Adrenal gland (tissue), 5 donors: ENCODE data around the gene SEPTIN11.

ENCODE experiments used
- CTCF ChIP-seq, 6 experiments: fragments of 450-650 bp in 4 of 6; fragments of 200-600 bp in 2 of 6; sonication (generic) in 1 of 6; IDR thresholded peaks; 1 replicate in 5 of 6; 2 replicates in 1 of 6; pipeline versions ENCODE4 v1.5.1 to v1.8.0; 2016 to 2021; ENCODE audit warnings: antibody characterized with exemption in 6 of 6, mild to moderate bottlenecking in 2 of 6, moderate library complexity in 1 of 6
- POLR2A ChIP-seq, 2 donors: fragments of 450-650 bp; IDR thresholded peaks; one replicate each; pipeline ENCODE4 v1.6.1; 2017; ENCODE audit warnings: antibody characterized with exemption in 2 of 2, mild to moderate bottlenecking in 2 of 2, moderate library complexity in 1 of 2
- donor health status: DM: no; HTN: no; CAD: no.

DNA sequence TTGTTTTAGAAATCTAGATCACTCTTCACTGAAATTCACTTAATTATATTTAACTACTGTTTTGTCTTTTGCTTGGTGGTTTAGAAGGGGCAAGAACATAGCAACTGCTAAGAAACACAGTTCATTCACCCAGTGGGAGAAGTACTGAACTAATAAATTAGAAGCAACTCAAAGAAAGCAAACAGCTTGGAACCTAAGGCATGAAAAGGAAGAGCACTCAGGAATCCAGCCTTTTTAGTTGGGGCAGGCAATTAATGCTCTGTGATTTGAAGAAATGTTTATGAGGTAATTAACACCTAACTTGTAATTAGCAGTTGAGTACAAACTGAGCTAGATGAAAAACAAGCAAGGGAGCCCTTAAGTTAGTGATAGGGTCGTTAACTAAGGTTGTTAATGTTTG is 22.8 kb downstream of the SEPTIN11 start:
- TF ChIP-seq CTCF (IDR thresholded peaks at IDR 0.05) (no peak), POLR2A (IDR thresholded peaks at IDR 0.05) (no peak)
